ENCODE data around the gene PPARD. TPM values are rescaled to one million over a fixed set of nuclear protein-coding genes. Genes with fewer than 3 reads are reported as not detected.

The PPARD gene
- total and polyA plus RNA-seq, 2 experiments from 2014 or later, result 15.9 to 21.7 TPM

DNA sequence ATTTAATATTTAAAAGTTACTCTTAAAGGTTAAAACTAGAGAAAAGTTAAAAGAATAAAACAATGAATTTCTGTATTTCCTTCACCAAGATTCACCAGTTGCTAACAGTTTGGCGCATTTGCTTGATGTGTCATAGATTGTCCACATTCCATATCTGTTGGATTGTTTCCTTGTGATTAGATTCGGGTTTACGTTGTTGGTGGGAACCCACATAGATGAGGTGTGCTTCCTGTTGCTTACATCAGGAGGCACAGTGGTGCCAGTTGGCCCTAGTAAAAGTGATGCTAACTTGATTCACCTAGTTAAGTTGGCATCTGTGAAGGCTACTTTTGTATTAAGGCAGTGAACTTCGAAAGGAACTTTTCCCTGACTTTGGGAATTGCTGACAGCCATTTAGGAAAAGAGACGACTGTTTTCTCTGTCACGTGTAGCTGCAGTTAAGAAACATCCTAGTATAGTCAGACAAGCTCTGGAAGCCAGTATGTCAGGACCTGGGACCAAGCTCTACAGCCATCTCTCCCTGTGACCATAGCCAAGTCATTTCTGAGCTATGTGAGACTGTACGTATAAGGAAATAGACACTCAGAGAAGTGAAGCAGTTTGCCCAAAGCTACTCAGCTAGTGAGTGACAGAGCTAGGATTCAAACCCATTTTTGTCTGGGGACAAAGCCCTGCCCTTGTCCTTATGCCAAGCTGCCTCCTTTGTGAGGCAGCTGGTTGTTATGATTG is 49.0 kb downstream of the PPARD start:
- H3F3A ChIP-seq (ENCODE audit: insufficient read depth), result peaks cover 38% of the 10 kb centered on the region
- no peaks in the 10 kb centered on the region for H3K27me3 ChIP-seq (replicated peaks; ENCODE audit: insufficient read depth)
- peak overlapping the region; percentile 62 for H3K9ac ChIP-seq
- peak overlapping the region; percentile 12; the same call in 1 of the 2 replicates for H2AFZ ChIP-seq
- no peaks in the 10 kb centered on the region for H3K36me3 ChIP-seq (ENCODE audit: low read depth)
- H3K4me2 ChIP-seq (ENCODE audit: unreplicated experiment), result peak overlapping the region; percentile 48
- no peaks in the 10 kb centered on the region for H3K9me3 ChIP-seq (ENCODE audit: low read depth)
- TF ChIP-seq EZH2phosphoT487 (IDR thresholded peaks at IDR 0.05; ENCODE audit: insufficient read depth, low read depth) (no peak), EZH2 (IDR thresholded peaks at IDR 0.05; ENCODE audit: insufficient read depth, poor library complexity, severe bottlenecking) (no peak)
- H3K4me3 ChIP-seq, result peak overlapping the region; percentile 5; the same call in 1 of the 2 replicates
- H3K79me2 ChIP-seq (ENCODE audit: insufficient read depth), result peaks cover 79% of the 10 kb centered on the region
- H3K9me2 ChIP-seq (ENCODE audit: insufficient read depth), result no peaks in the 10 kb centered on the region
- H3K4me1 ChIP-seq (ENCODE audit: insufficient read depth), result peaks cover 41% of the 10 kb centered on the region
- DNase-seq, result peak; percentile 92
- no peaks in the 10 kb centered on the region for H4K20me1 ChIP-seq (ENCODE audit: insufficient read depth)
- in situ Hi-C loops (cut with MboI), result no loop called here
- peak overlapping the region; percentile 89 for H3K27ac ChIP-seq
- WGBS, 2 experiments (ENCODE audit: low coverage in 1 of 2, low lambda C conversion rate in 2 of 2, missing lambda C conversion rate in 2 of 2), result 14 to 15% methylated on average over 7 of the region's 7 CpGs

GRCh38 chr6:35392111-35392702 is 49.8 kb downstream of the PPARD start:
- no peak overlapping the region; the same call in 1 of the 2 replicates for H3K4me3 ChIP-seq
- H3K9me3 ChIP-seq (ENCODE audit: low read depth), result no peaks in the 10 kb centered on the region
- peaks cover 37% of the 10 kb centered on the region for H3F3A ChIP-seq (ENCODE audit: insufficient read depth)
- H3K4me1 ChIP-seq (ENCODE audit: insufficient read depth), result peaks cover 48% of the 10 kb centered on the region
- no peaks in the 10 kb centered on the region for H4K20me1 ChIP-seq (ENCODE audit: insufficient read depth)
- no peak for TF ChIP-seq EZH2phosphoT487 (IDR thresholded peaks at IDR 0.05; ENCODE audit: insufficient read depth, low read depth)
- no peak for TF ChIP-seq EZH2 (IDR thresholded peaks at IDR 0.05; ENCODE audit: insufficient read depth, poor library complexity, severe bottlenecking)
- H3K4me2 ChIP-seq (ENCODE audit: unreplicated experiment), result peak overlapping the region; percentile 48
- peak overlapping the region; percentile 62 for H3K9ac ChIP-seq
- H3K27ac ChIP-seq, result peak overlapping the region; percentile 89
- 89 to 91% methylated on average over 12 of the region's 12 CpGs for WGBS, 2 experiments (ENCODE audit: low coverage in 1 of 2, low lambda C conversion rate in 2 of 2, missing lambda C conversion rate in 2 of 2)
- no peaks in the 10 kb centered on the region for H3K9me2 ChIP-seq (ENCODE audit: insufficient read depth)
- DNase-seq, result no peak
- H2AFZ ChIP-seq, result no peak overlapping the region
- H3K79me2 ChIP-seq (ENCODE audit: insufficient read depth), result peaks cover 79% of the 10 kb centered on the region
- no peaks in the 10 kb centered on the region for H3K36me3 ChIP-seq (ENCODE audit: low read depth)
- in situ Hi-C loops (cut with MboI), result no loop called here
- H3K27me3 ChIP-seq (replicated peaks; ENCODE audit: insufficient read depth), result no peaks in the 10 kb centered on the region

- H3K4me3 ChIP-seq, result no peak overlapping the region
- H3K36me3 ChIP-seq (ENCODE audit: low read depth), result no peaks in the 10 kb centered on the region
- peaks cover 37% of the 10 kb centered on the region for H3F3A ChIP-seq (ENCODE audit: insufficient read depth)
- peak; percentile 21 for DNase-seq
- no peaks in the 10 kb centered on the region for H4K20me1 ChIP-seq (ENCODE audit: insufficient read depth)
- peaks cover 79% of the 10 kb centered on the region for H3K79me2 ChIP-seq (ENCODE audit: insufficient read depth)
- H3K9me2 ChIP-seq (ENCODE audit: insufficient read depth), result no peaks in the 10 kb centered on the region
- in situ Hi-C loops (cut with MboI), result no loop called here
- H3K4me2 ChIP-seq (ENCODE audit: unreplicated experiment), result no peak overlapping the region
- peaks cover 52% of the 10 kb centered on the region for H3K4me1 ChIP-seq (ENCODE audit: insufficient read depth)
- H3K27me3 ChIP-seq (replicated peaks; ENCODE audit: insufficient read depth), result no peaks in the 10 kb centered on the region
- no peak overlapping the region for H2AFZ ChIP-seq
- no peaks in the 10 kb centered on the region for H3K9me3 ChIP-seq (ENCODE audit: low read depth)
- 95 to 97% methylated on average over 4 to 6 of the region's 6 CpGs for WGBS, 2 experiments (ENCODE audit: low coverage in 1 of 2, low lambda C conversion rate in 2 of 2, missing lambda C conversion rate in 2 of 2)
- TF ChIP-seq EZH2 (IDR thresholded peaks at IDR 0.05; ENCODE audit: insufficient read depth, poor library complexity, severe bottlenecking) (no peak), EZH2phosphoT487 (IDR thresholded peaks at IDR 0.05; ENCODE audit: insufficient read depth, low read depth) (no peak)
- peak overlapping the region; percentile 89 for H3K27ac ChIP-seq
- H3K9ac ChIP-seq, result no peak overlapping the region
Measured at GRCh38 chr6:35392773-35393672, 50.7 kb downstream of the PPARD start.

DNA sequence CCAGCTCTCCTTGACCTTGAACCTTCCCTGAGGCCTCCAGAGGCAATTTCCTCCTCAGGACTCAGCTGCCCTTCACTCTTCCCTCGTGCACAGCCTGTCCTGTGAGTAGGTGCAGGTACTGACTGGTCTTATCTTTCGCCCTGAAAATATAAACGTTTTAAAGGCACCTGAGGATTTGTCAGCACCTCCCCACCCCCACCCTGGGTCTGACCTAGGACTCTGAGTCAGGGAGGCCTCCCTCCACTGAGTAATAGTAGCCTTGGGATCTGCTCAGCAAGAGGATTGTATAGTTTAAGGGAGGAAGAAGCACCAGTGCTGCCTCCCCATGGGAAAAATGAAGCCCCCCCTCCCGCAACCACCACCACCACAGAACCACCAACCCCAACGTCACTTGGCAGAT is 54.6 kb downstream of the PPARD start:
- Histone ChIP-seq H3K27ac (0 out of 2 replicates have a peak overlapping the region, but pooled peaks have one; percentile 2), H3K9me2 (ENCODE audit: insufficient read depth) (no peaks in the 10 kb centered on the region), H3K9ac (0 out of 2 replicates have a peak overlapping the region, but pooled peaks have one; percentile 16), H3K9me3 (ENCODE audit: low read depth) (no peaks in the 10 kb centered on the region), H3F3A (ENCODE audit: insufficient read depth) (peaks cover 16% of the 10 kb centered on the region), H3K4me3 (no peak overlapping the region), H3K4me2 (ENCODE audit: unreplicated experiment) (no peak overlapping the region), H3K36me3 (ENCODE audit: low read depth) (no peaks in the 10 kb centered on the region), H3K27me3 (replicated peaks; ENCODE audit: insufficient read depth) (no peaks in the 10 kb centered on the region), H2AFZ (no peak overlapping the region), H3K79me2 (ENCODE audit: insufficient read depth) (peaks cover 92% of the 10 kb centered on the region), H4K20me1 (ENCODE audit: insufficient read depth) (no peaks in the 10 kb centered on the region), H3K4me1 (ENCODE audit: insufficient read depth) (peaks cover 40% of the 10 kb centered on the region)
- peak; percentile 65 for DNase-seq
- in situ Hi-C loops (cut with MboI), result no loop called here
- 56 to 57% methylated on average over 5 of the region's 5 CpGs for whole genome bisulfite sequencing, 2 experiments (ENCODE audit: low coverage in 1 of 2, low lambda C conversion rate in 2 of 2, missing lambda C conversion rate in 2 of 2)
- TF ChIP-seq EZH2 (IDR thresholded peaks at IDR 0.05; ENCODE audit: insufficient read depth, poor library complexity, severe bottlenecking), result no peak
- TF ChIP-seq EZH2phosphoT487 (IDR thresholded peaks at IDR 0.05; ENCODE audit: insufficient read depth, low read depth), result no peak
